ENCODE measurements around the gene TAS2R40. TPM values are rescaled to one million over a fixed set of nuclear protein-coding genes. Genes with fewer than 3 reads are reported as not detected.

The TAS2R40 gene
- total and polyA plus RNA-seq, 3 experiments from 2014 or later = not detected

- POLR2A ChIA-PET = no interaction called here
- no peaks in the 10 kb centered on the region for H3K36me3 Mint-ChIP-seq
- no peak overlapping the region for H3K27ac ChIP-seq (ENCODE audit: low read depth, low read length)
- H3K27me3 Mint-ChIP-seq = peaks cover 0 to 10% of the 10 kb centered on the region in 2 donors
- H3K4me3 Mint-ChIP-seq = no peak overlapping the region
- H3K27ac Mint-ChIP-seq = peak overlapping the region in 1 of 8 donors; percentile 15
- H3K9me3 Mint-ChIP-seq = no peaks in the 10 kb centered on the region
- no peaks in the 10 kb centered on the region for H3K36me3 ChIP-seq (ENCODE audit: insufficient read depth, low read length)
- H3K4me1 Mint-ChIP-seq = no peaks in the 10 kb centered on the region
- H3K4me3 ChIP-seq (ENCODE audit: low read length) = no peak overlapping the region
- H3K4me1 ChIP-seq (ENCODE audit: insufficient read depth, low read length) = no peaks in the 10 kb centered on the region
- H3K9me3 ChIP-seq (ENCODE audit: low read length) = no peaks in the 10 kb centered on the region
- no peaks in the 10 kb centered on the region for H3K27me3 ChIP-seq (ENCODE audit: insufficient read depth, low read length, poor library complexity, severe bottlenecking)
- peak; percentile 25 to 73 (median 68) for DNase-seq
- CTCF ChIA-PET = interaction anchor here (0.6 to 3.1 kb wide), 41 partner anchors 9 to 1239 kb away, joined by 3 to 70 read pairs (median 4); no protein-coding TSS in a partner anchor
Measured at GRCh38 chr7:143214789-143215679, 6.8 kb upstream of the TAS2R40 start.

GRCh38 chr7:143216151-143216550 is 5.7 kb upstream of the TAS2R40 start:
- Mint-ChIP-seq H3K27me3 (peaks cover 0 to 10% of the 10 kb centered on the region in 2 donors), H3K4me3 (no peak overlapping the region), H3K9me3 (no peaks in the 10 kb centered on the region), H3K36me3 (no peaks in the 10 kb centered on the region), H3K27ac (no peak overlapping the region), H3K4me1 (no peaks in the 10 kb centered on the region)
- no peak for DNase-seq
- Histone ChIP-seq H3K9me3 (ENCODE audit: low read length) (no peaks in the 10 kb centered on the region), H3K27me3 (ENCODE audit: insufficient read depth, low read length, poor library complexity, severe bottlenecking) (no peaks in the 10 kb centered on the region), H3K4me3 (ENCODE audit: low read length) (no peak overlapping the region), H3K27ac (ENCODE audit: low read depth, low read length) (no peak overlapping the region), H3K36me3 (ENCODE audit: insufficient read depth, low read length) (no peaks in the 10 kb centered on the region), H3K4me1 (ENCODE audit: insufficient read depth, low read length) (no peaks in the 10 kb centered on the region)
- CTCF ChIA-PET = interaction anchor here (1.0 to 3.1 kb wide), 12 partner anchors 13 to 918 kb away, joined by 3 to 70 read pairs (median 8); no protein-coding TSS in a partner anchor
- POLR2A ChIA-PET = no interaction called here

- Histone ChIP-seq H3K27ac (ENCODE audit: low read depth, low read length) (no peak overlapping the region), H3K4me3 (ENCODE audit: low read length) (no peak overlapping the region), H3K36me3 (ENCODE audit: insufficient read depth, low read length) (no peaks in the 10 kb centered on the region), H3K27me3 (ENCODE audit: insufficient read depth, low read length, poor library complexity, severe bottlenecking) (no peaks in the 10 kb centered on the region), H3K9me3 (ENCODE audit: low read length) (no peaks in the 10 kb centered on the region), H3K4me1 (ENCODE audit: insufficient read depth, low read length) (no peaks in the 10 kb centered on the region)
- no peak for DNase-seq
- H3K27ac Mint-ChIP-seq = no peak overlapping the region
- no peak overlapping the region for H3K4me3 Mint-ChIP-seq
- peaks cover 0 to 14% of the 10 kb centered on the region in 2 donors for H3K27me3 Mint-ChIP-seq
- H3K4me1 Mint-ChIP-seq = no peaks in the 10 kb centered on the region
- no peaks in the 10 kb centered on the region for H3K9me3 Mint-ChIP-seq
- POLR2A ChIA-PET = no interaction called here
- CTCF ChIA-PET = interaction anchor here (1.3 to 3.1 kb wide), 6 partner anchors 12 to 913 kb away, joined by 3 to 70 read pairs (median 10); no protein-coding TSS in a partner anchor
- H3K36me3 Mint-ChIP-seq = no peaks in the 10 kb centered on the region
Measured at GRCh38 chr7:143216686-143217085, 5.2 kb upstream of the TAS2R40 start.

GRCh38 chr7:143217806-143218205 is 4.0 kb upstream of the TAS2R40 start:
- no peak for DNase-seq
- H3K27ac ChIP-seq (ENCODE audit: low read depth, low read length) = no peak overlapping the region
- POLR2A ChIA-PET = no interaction called here
- no peak overlapping the region for H3K4me3 ChIP-seq (ENCODE audit: low read length)
- Mint-ChIP-seq H3K4me1 (no peaks in the 10 kb centered on the region), H3K9me3 (no peaks in the 10 kb centered on the region), H3K27me3 (peaks cover 5 to 23% of the 10 kb centered on the region in 2 donors), H3K4me3 (no peak overlapping the region), H3K27ac (no peak overlapping the region), H3K36me3 (no peaks in the 10 kb centered on the region)
- H3K9me3 ChIP-seq (ENCODE audit: low read length) = no peaks in the 10 kb centered on the region
- no peaks in the 10 kb centered on the region for H3K36me3 ChIP-seq (ENCODE audit: insufficient read depth, low read length)
- CTCF ChIA-PET = interaction anchor here (1.0 to 1.5 kb wide), 2 partner anchors 23 to 128 kb away, joined by 3 to 4 read pairs; no protein-coding TSS in a partner anchor
- H3K4me1 ChIP-seq (ENCODE audit: insufficient read depth, low read length) = no peaks in the 10 kb centered on the region
- H3K27me3 ChIP-seq (ENCODE audit: insufficient read depth, low read length, poor library complexity, severe bottlenecking) = no peaks in the 10 kb centered on the region

- POLR2A ChIA-PET = no interaction called here
Measured at GRCh38 chr7:143221286-143221685, 551 bp upstream of the TAS2R40 start.

GRCh38 chr7:143222782-143223181 is 945 bp downstream of the TAS2R40 start:
- H3K9me3 ChIP-seq (ENCODE audit: low read length) = no peaks in the 10 kb centered on the region
- H3K27me3 ChIP-seq (ENCODE audit: insufficient read depth, low read length, poor library complexity, severe bottlenecking) = peaks cover 9% of the 10 kb centered on the region
- no peak for DNase-seq
- H3K27me3 Mint-ChIP-seq = peaks cover 7 to 36% of the 10 kb centered on the region in 2 donors
- no peak overlapping the region for H3K4me3 Mint-ChIP-seq
- no peak overlapping the region for H3K27ac Mint-ChIP-seq
- POLR2A ChIA-PET = no interaction called here
- no peaks in the 10 kb centered on the region for H3K9me3 Mint-ChIP-seq
- H3K27ac ChIP-seq (ENCODE audit: low read depth, low read length) = no peak overlapping the region
- H3K4me1 ChIP-seq (ENCODE audit: insufficient read depth, low read length) = no peaks in the 10 kb centered on the region
- H3K36me3 Mint-ChIP-seq = no peaks in the 10 kb centered on the region
- no peaks in the 10 kb centered on the region for H3K4me1 Mint-ChIP-seq
- CTCF ChIA-PET = interaction anchor here (1.4 kb wide), 1 partner anchor 216 kb away, joined by 3 read pairs; no protein-coding TSS in a partner anchor
- no peaks in the 10 kb centered on the region for H3K36me3 ChIP-seq (ENCODE audit: insufficient read depth, low read length)
- no peak overlapping the region for H3K4me3 ChIP-seq (ENCODE audit: low read length)

More at GRCh38 chr7:143221286-143221685, 551 bp upstream of the TAS2R40 start:
- Mint-ChIP-seq H3K4me3 (no peak overlapping the region), H3K4me1 (no peaks in the 10 kb centered on the region), H3K27ac (no peak overlapping the region), H3K36me3 (no peaks in the 10 kb centered on the region), H3K27me3 (peaks cover 7 to 36% of the 10 kb centered on the region in 2 donors), H3K9me3 (no peaks in the 10 kb centered on the region)
- Histone ChIP-seq H3K4me1 (ENCODE audit: insufficient read depth, low read length) (no peaks in the 10 kb centered on the region), H3K36me3 (ENCODE audit: insufficient read depth, low read length) (no peaks in the 10 kb centered on the region), H3K9me3 (ENCODE audit: low read length) (no peaks in the 10 kb centered on the region), H3K4me3 (ENCODE audit: low read length) (no peak overlapping the region), H3K27ac (ENCODE audit: low read depth, low read length) (no peak overlapping the region), H3K27me3 (ENCODE audit: insufficient read depth, low read length, poor library complexity, severe bottlenecking) (peaks cover 9% of the 10 kb centered on the region)
- CTCF ChIA-PET = interaction anchor here (1.4 to 1.5 kb wide), 2 partner anchors 78 to 85 kb away, joined by 3 to 6 read pairs; no protein-coding TSS in a partner anchor
- DNase-seq = no peak

GRCh38 chr7:143223784-143224183 is 1.9 kb downstream of the TAS2R40 start:
- H3K4me1 Mint-ChIP-seq = no peaks in the 10 kb centered on the region
- CTCF ChIA-PET = interaction anchor here (1.1 to 1.3 kb wide), 2 partner anchors 8 to 901 kb away, joined by 3 to 6 read pairs; no protein-coding TSS in a partner anchor
- no peaks in the 10 kb centered on the region for H3K4me1 ChIP-seq (ENCODE audit: insufficient read depth, low read length)
- H3K27ac ChIP-seq (ENCODE audit: low read depth, low read length) = no peak overlapping the region
- no peak overlapping the region for H3K27ac Mint-ChIP-seq
- H3K9me3 Mint-ChIP-seq = no peaks in the 10 kb centered on the region
- POLR2A ChIA-PET = no interaction called here
- no peak overlapping the region for H3K4me3 ChIP-seq (ENCODE audit: low read length)
- no peak for DNase-seq
- no peaks in the 10 kb centered on the region for H3K9me3 ChIP-seq (ENCODE audit: low read length)
- H3K36me3 ChIP-seq (ENCODE audit: insufficient read depth, low read length) = no peaks in the 10 kb centered on the region
- H3K4me3 Mint-ChIP-seq = no peak overlapping the region
- H3K36me3 Mint-ChIP-seq = no peaks in the 10 kb centered on the region
- H3K27me3 Mint-ChIP-seq = peaks cover 7 to 31% of the 10 kb centered on the region in 2 donors
- H3K27me3 ChIP-seq (ENCODE audit: insufficient read depth, low read length, poor library complexity, severe bottlenecking) = peaks cover 9% of the 10 kb centered on the region

GRCh38 chr7:143225047-143225446 is 3.2 kb downstream of the TAS2R40 start:
- H3K27ac Mint-ChIP-seq = no peak overlapping the region
- no peak overlapping the region for H3K4me3 ChIP-seq (ENCODE audit: low read length)
- H3K36me3 ChIP-seq (ENCODE audit: insufficient read depth, low read length) = no peaks in the 10 kb centered on the region
- no peaks in the 10 kb centered on the region for H3K4me1 Mint-ChIP-seq
- H3K36me3 Mint-ChIP-seq = no peaks in the 10 kb centered on the region
- peaks cover 7 to 27% of the 10 kb centered on the region in 2 donors for H3K27me3 Mint-ChIP-seq
- H3K9me3 ChIP-seq (ENCODE audit: low read length) = no peaks in the 10 kb centered on the region
- H3K27me3 ChIP-seq (ENCODE audit: insufficient read depth, low read length, poor library complexity, severe bottlenecking) = peaks cover 9% of the 10 kb centered on the region
- no peak overlapping the region for H3K4me3 Mint-ChIP-seq
- ChIA-PET CTCF (interaction anchor here (1.1 kb wide), 2 partner anchors 16 to 902 kb away, joined by 3 read pairs; no protein-coding TSS in a partner anchor), POLR2A (no interaction called here)
- no peak for DNase-seq
- H3K27ac ChIP-seq (ENCODE audit: low read depth, low read length) = no peak overlapping the region
- H3K9me3 Mint-ChIP-seq = no peaks in the 10 kb centered on the region
- no peaks in the 10 kb centered on the region for H3K4me1 ChIP-seq (ENCODE audit: insufficient read depth, low read length)
